Stimulated activated effector memory CD8-positive, alpha-beta T cell treated with anti-CD3 and anti-CD28 coated beads, Interleukin-12 subunit alpha, Interleukin-12 subunit beta, amount 100 ng/mL, for 72 hours (primary cell): ENCODE data around the gene CNTNAP2.
"Not testable (repeated sequence)": the region's sequence is repeated elsewhere in the genome, so short reads cannot be mapped to it uniquely, and the experiment has no call there.

Source experiments
- ATAC-seq: fragments of 150-1000 bp; cut with Tn5 transposase; 2 replicates; pipeline ENCODE4 v1.10.0; 2021
- DNase-seq, 2 donors: peaks; one replicate each; pipeline ENCODE4 v3.0.0; 2021 to 2022; ENCODE audit warnings: low spot score in 2 of 2
- H3K27ac Mint-ChIP-seq: one replicate; pipeline ENCODE4 v1.8.0; 2022; ENCODE audit warnings: mild to moderate bottlenecking, mixed read lengths
- H3K36me3 Mint-ChIP-seq: one replicate; pipeline ENCODE4 v1.8.0; 2022; ENCODE audit warnings: mild to moderate bottlenecking, mixed read lengths
- H3K4me1 Mint-ChIP-seq: one replicate; pipeline ENCODE4 v1.8.0; 2022; ENCODE audit warnings: mixed read lengths
- H3K4me3 Mint-ChIP-seq: one replicate; pipeline ENCODE4 v1.8.0; 2022; ENCODE audit warnings: mild to moderate bottlenecking, mixed read lengths
- H3K9me3 Mint-ChIP-seq: one replicate; pipeline ENCODE4 v1.8.0; 2022; ENCODE audit warnings: mixed read lengths

The CNTNAP2 gene

DNA sequence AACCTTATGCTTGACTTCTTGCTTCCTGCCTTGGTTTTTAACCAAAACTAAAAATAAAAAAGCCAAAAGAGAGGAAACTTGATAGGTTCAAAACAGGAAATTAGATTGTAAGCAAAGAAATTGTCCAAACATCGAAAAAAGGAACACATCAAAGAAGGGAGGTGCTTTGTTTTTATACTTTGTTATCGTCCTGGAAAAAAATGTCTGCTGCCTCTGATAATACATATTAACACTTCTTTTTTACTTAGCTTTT, 2187.4 kb downstream of the CNTNAP2 start:
- no peak overlapping the region for H3K4me3 Mint-ChIP-seq
- no peaks in the 10 kb centered on the region for H3K9me3 Mint-ChIP-seq
- ATAC-seq (no peak), DNase-seq (no peak)
- no peaks in the 10 kb centered on the region for H3K4me1 Mint-ChIP-seq
- no peaks in the 10 kb centered on the region for H3K36me3 Mint-ChIP-seq
- no peak overlapping the region for H3K27ac Mint-ChIP-seq

DNA sequence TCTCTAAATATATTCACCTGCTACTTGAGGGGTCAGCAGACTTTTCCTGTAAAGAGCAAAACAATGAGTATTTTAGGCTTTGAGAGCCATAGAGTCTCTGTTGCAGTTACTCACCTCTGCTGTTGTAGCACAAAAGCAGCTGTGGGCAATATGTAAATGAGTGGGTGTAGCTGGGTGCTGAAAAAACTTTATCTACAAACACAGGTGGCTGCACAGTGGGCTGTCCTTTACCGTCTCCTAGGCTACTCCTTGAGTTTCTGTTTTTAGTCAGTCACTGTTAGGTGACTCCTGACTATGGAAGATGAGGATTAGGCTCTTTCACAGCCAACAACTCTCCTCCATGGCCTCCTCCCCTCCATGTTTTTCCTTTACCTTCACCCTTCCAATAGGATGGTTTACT, 2187.9 kb downstream of the CNTNAP2 start:
- H3K9me3 Mint-ChIP-seq = no peaks in the 10 kb centered on the region
- no peaks in the 10 kb centered on the region for H3K4me1 Mint-ChIP-seq
- no peak for ATAC-seq

DNA sequence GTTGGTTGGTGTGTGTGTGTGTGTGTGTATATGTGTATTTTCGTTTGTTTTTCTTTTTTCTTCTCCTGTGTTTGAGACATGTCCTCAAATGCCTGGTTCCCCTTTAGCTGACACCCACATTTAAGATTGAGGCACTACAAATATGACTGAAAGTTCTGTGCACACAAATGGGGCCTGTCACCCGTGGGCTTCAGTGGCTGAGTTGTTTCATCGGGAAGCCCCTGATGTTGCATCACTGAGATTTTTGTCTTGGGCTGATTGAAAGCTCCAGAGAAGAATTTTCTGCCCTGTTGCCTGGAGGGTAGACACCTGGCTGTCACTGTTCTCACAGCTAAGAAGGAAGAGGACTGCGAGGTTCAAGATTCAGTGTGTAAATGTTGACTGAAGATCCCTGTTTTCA, 2190.2 kb downstream of the CNTNAP2 start:
- DNase-seq = no peak
- Mint-ChIP-seq H3K4me3 (no peak overlapping the region), H3K27ac (no peak overlapping the region), H3K9me3 (no peaks in the 10 kb centered on the region), H3K4me1 (no peaks in the 10 kb centered on the region), H3K36me3 (no peaks in the 10 kb centered on the region)
- ATAC-seq = no peak

More for the DNA sequence above, 2187.9 kb downstream of the CNTNAP2 start:
- DNase-seq = no peak
- Mint-ChIP-seq H3K36me3 (no peaks in the 10 kb centered on the region), H3K4me3 (no peak overlapping the region), H3K27ac (no peak overlapping the region)

GRCh38 chr7:148318102-148318811, 2201.7 kb downstream of the CNTNAP2 start:
- Mint-ChIP-seq H3K36me3 (no peaks in the 10 kb centered on the region), H3K9me3 (no peaks in the 10 kb centered on the region), H3K27ac (no peak overlapping the region), H3K4me1 (no peaks in the 10 kb centered on the region), H3K4me3 (no peak overlapping the region)
- DNase-seq (no peak), ATAC-seq (no peak)

- no peak for ATAC-seq
- DNase-seq = no peak
- Mint-ChIP-seq H3K4me3 (no peak overlapping the region), H3K36me3 (no peaks in the 10 kb centered on the region), H3K4me1 (no peaks in the 10 kb centered on the region), H3K27ac (no peak overlapping the region), H3K9me3 (no peaks in the 10 kb centered on the region)
Measured at GRCh38 chr7:148318838-148319237, 2202.2 kb downstream of the CNTNAP2 start.

GRCh38 chr7:148319316-148319808, 2202.8 kb downstream of the CNTNAP2 start:
- Mint-ChIP-seq H3K27ac (no peak overlapping the region), H3K9me3 (no peaks in the 10 kb centered on the region), H3K4me1 (no peaks in the 10 kb centered on the region), H3K4me3 (no peak overlapping the region), H3K36me3 (no peaks in the 10 kb centered on the region)
- no peak for DNase-seq
- ATAC-seq = no peak

DNA sequence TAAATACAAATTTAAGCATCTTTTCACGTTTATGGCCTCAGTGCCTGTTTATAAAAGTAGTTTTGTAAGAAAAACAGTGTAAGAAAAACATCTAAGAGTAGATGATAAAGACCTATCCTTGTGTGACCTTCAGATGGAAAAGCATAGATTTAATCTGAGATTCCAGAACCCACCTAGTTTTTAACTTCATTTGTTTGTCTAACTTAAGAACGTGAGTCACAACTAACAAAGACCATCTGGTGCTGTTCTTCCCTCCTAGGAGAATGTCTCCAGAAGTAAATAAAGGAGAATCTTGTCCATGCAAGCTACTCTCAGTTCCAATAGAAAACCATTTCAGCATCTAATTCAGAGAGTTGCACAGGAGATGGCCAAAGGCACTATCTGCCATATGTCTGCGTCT, 2208.6 kb downstream of the CNTNAP2 start:
- Mint-ChIP-seq H3K27ac (no peak overlapping the region), H3K4me1 (peaks cover 4% of the 10 kb centered on the region), H3K4me3 (no peak overlapping the region), H3K36me3 (peaks cover 4% of the 10 kb centered on the region), H3K9me3 (peaks cover 5% of the 10 kb centered on the region)
- DNase-seq (no peak), ATAC-seq (no peak)

DNA sequence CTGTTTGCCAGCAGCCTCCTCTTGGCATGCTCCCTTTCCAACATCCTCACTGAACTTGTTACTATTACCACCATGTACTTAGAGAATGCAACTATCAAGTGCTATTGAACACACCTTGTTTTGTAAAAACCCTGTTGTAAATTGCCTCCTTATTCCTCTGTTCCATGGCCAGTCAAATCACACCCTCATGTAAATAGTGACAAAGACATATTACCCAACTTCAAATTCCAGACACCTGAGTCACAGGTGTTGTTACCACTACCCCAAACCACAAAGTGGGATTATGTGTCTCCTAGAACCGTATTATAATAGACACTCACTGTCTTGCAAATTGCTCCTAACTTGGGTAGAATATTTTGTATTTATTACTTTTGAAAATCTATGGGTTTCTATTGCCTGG, 2210.8 kb downstream of the CNTNAP2 start:
- H3K9me3 Mint-ChIP-seq = peaks cover 13% of the 10 kb centered on the region
- DNase-seq (no peak), ATAC-seq (no peak)

DNA sequence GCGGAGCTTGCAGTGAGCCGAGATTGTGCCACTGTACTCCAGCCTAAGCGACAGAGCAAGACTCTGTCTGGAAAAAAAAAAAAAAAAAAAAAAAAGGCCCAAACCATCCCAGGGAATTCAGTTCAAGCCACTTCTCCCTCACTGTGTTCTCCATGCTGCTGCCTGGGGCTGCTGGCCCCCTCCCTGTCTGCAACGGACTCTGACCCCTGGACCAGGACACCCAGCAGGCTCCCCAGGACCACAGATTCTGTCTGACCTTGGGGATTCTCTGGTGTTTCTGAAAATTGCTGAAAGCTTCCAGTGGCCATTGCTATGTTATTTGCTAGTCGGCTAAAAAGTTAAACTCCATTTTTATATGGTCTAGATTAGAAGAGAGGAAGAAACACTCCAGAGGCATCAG, 2212.3 kb downstream of the CNTNAP2 start:
- H3K27ac Mint-ChIP-seq = no peak overlapping the region

More for the DNA sequence above, 2210.8 kb downstream of the CNTNAP2 start:
- H3K36me3 Mint-ChIP-seq = peaks cover 6% of the 10 kb centered on the region
- no peak overlapping the region for H3K27ac Mint-ChIP-seq
- peaks cover 13% of the 10 kb centered on the region for H3K4me1 Mint-ChIP-seq
- H3K4me3 Mint-ChIP-seq = no peak overlapping the region

DNA sequence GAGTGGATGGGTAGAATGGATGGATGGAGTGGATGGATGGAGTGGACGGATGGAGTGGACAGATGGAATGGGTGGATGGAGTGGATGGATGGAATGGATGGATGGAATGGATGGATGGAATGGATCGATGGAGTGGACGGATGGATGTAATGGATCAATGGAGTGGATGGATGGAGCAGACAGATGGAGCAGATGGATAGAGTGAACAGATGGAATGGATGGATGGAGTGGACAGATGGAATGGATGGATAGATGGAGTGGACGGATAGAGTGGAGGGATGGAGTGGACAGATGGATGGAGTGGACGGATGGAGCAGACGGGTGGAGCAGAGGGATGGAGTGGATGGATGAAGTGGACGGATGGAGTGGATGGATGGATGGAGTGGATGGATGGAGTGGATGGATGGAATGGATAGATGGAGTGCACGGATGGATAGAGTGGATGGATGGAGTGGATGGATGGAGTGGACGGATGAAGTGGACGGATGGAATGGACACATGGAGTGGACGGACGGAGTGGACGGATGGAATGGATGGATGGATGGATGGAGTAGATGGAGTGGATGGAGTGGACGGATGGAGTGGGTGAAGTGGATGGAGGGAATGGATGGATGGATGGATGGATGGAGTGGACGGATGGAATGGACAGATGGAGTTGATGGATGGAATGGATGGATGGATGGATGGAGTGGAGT, 2213.7 kb downstream of the CNTNAP2 start:
- Mint-ChIP-seq H3K4me1 (peaks cover 13% of the 10 kb centered on the region), H3K36me3 (peaks cover 6% of the 10 kb centered on the region), H3K4me3 (no peak overlapping the region), H3K27ac (no peak overlapping the region), H3K9me3 (peaks cover 13% of the 10 kb centered on the region)
- DNase-seq (no peak), ATAC-seq (no peak)

More for the DNA sequence above, 2212.3 kb downstream of the CNTNAP2 start:
- Mint-ChIP-seq H3K4me1 (peaks cover 13% of the 10 kb centered on the region), H3K9me3 (peaks cover 13% of the 10 kb centered on the region), H3K36me3 (peaks cover 6% of the 10 kb centered on the region), H3K4me3 (no peak overlapping the region)
- DNase-seq = no peak
- ATAC-seq = no peak

DNA sequence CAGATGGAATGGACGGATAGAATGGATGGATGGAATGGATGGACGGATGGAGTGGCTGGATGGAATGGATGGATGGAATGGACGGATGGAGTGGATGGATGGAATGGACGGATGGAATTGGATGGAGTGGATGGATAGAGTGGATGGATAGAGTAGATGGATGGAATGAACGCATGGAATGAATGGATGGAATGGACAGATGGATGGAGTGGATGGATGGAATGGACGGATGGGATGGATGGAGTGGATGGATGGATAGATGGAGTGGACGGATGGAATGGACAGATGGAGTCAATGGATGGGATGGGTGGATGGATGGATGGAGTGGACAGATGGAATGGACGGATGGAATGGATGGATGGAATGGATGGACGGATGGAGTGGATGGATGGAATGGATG, 2214.2 kb downstream of the CNTNAP2 start:
- Mint-ChIP-seq H3K4me1 (peaks cover 13% of the 10 kb centered on the region), H3K27ac (no peak overlapping the region), H3K9me3 (peaks cover 13% of the 10 kb centered on the region), H3K36me3 (peaks cover 6% of the 10 kb centered on the region), H3K4me3 (no peak overlapping the region)
- ATAC-seq (no peak), DNase-seq (no peak)

GRCh38 chr7:148331456-148331855, 2214.9 kb downstream of the CNTNAP2 start:
- DNase-seq, H3K4me3 Mint-ChIP-seq, ATAC-seq, H3K36me3 Mint-ChIP-seq, H3K27ac Mint-ChIP-seq: not testable (repeated sequence)
- Mint-ChIP-seq H3K9me3 (peaks cover 13% of the 10 kb centered on the region), H3K4me1 (peaks cover 13% of the 10 kb centered on the region)

DNA sequence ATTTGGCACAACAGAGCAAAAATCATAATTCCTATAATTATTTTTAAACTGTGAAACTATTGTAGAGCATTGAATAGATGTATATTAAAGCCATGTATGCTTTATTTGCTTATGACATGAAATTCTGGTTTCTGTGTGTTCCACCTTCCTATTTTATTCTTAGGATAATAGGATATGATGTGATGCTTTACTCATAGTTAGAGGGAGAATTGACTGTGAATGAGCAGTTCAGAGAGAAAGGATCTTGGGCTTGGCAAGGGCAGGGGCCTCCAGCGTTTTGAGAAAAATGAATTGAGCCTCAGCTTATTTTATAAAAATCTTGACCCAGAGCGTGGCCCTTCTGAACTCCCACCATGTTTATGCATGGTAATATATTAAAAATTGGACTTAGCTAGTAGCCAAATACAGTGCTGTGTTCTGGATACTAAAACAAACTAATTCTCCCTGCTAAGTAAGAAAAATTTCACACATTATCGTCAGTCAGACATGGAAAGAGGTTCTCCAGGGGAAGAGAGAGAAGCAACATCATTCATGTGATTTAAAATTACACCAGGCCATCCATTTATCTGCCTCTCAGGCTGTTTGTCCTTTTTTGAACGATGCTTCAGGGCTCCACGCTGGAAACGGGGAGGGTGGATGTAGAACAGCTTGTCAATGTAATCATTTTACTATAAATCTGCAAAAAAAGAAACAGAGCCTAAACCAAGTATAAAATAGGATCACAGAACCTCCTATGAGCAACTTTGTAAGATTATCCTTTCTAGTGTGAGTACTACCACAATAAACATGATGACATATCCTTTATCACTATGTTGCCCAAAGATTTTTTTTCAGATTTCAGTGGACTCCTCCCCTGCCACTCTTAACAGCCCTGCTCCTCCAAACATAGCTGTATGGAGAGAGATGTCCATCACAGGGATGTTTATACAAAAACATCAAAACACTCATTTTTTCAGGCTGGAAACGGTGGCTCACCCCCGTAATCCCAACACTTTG, 2215.9 kb downstream of the CNTNAP2 start:
- peaks cover 13% of the 10 kb centered on the region for H3K4me1 Mint-ChIP-seq
- DNase-seq (no peak), ATAC-seq (no peak)
- no peak overlapping the region for H3K27ac Mint-ChIP-seq
- H3K36me3 Mint-ChIP-seq = peaks cover 6% of the 10 kb centered on the region
- no peak overlapping the region for H3K4me3 Mint-ChIP-seq
- peaks cover 13% of the 10 kb centered on the region for H3K9me3 Mint-ChIP-seq

DNA sequence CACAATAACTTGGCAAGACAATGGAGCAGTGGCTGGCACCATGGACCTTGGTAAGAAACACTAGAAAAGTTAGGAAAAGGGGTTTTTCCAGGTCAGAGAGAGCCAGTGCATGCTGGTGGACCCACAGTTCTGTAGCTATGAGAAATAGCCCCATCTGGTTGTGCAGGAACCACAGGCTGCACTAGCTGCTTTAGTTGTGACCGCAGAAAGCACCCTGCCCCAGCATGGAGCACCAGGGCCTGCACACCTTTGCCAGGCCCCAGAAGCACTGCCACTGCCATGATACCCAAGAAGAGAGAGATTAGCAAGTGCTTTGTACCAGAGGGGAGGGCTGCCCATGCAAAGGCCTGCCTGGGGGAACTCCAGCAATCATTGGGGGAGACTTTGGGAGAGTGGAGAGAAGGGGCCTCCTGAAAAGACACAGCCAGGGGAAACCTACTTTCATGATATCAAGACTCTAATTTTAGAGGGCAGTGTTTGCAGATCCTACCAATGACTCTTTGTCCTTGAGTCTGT, 2217.9 kb downstream of the CNTNAP2 start:
- DNase-seq (no peak), ATAC-seq (peak; percentile 8)
- H3K4me1 Mint-ChIP-seq = peaks cover 23% of the 10 kb centered on the region
- no peak overlapping the region for H3K4me3 Mint-ChIP-seq
- peaks cover 13% of the 10 kb centered on the region for H3K9me3 Mint-ChIP-seq
- peaks cover 6% of the 10 kb centered on the region for H3K36me3 Mint-ChIP-seq
- H3K27ac Mint-ChIP-seq = no peak overlapping the region

GRCh38 chr7:148334959-148335577, 2218.5 kb downstream of the CNTNAP2 start:
- H3K27ac Mint-ChIP-seq = no peak overlapping the region
- H3K36me3 Mint-ChIP-seq = peaks cover 3% of the 10 kb centered on the region
- H3K4me3 Mint-ChIP-seq = no peak overlapping the region
- DNase-seq = no peak
- peaks cover 25% of the 10 kb centered on the region for H3K4me1 Mint-ChIP-seq
- ATAC-seq = peak; percentile 6
- H3K9me3 Mint-ChIP-seq = peaks cover 10% of the 10 kb centered on the region
